ENCODE measurements around the gene DNASE2B. TPM values are rescaled to one million over a fixed set of nuclear protein-coding genes. Genes with fewer than 3 reads are reported as not detected.

Gene DNASE2B, protein sequence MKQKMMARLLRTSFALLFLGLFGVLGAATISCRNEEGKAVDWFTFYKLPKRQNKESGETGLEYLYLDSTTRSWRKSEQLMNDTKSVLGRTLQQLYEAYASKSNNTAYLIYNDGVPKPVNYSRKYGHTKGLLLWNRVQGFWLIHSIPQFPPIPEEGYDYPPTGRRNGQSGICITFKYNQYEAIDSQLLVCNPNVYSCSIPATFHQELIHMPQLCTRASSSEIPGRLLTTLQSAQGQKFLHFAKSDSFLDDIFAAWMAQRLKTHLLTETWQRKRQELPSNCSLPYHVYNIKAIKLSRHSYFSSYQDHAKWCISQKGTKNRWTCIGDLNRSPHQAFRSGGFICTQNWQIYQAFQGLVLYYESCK
- total RNA-seq (2014; rRNA removed; shearing (Covaris generic)): not detected in 2 replicates

DNA sequence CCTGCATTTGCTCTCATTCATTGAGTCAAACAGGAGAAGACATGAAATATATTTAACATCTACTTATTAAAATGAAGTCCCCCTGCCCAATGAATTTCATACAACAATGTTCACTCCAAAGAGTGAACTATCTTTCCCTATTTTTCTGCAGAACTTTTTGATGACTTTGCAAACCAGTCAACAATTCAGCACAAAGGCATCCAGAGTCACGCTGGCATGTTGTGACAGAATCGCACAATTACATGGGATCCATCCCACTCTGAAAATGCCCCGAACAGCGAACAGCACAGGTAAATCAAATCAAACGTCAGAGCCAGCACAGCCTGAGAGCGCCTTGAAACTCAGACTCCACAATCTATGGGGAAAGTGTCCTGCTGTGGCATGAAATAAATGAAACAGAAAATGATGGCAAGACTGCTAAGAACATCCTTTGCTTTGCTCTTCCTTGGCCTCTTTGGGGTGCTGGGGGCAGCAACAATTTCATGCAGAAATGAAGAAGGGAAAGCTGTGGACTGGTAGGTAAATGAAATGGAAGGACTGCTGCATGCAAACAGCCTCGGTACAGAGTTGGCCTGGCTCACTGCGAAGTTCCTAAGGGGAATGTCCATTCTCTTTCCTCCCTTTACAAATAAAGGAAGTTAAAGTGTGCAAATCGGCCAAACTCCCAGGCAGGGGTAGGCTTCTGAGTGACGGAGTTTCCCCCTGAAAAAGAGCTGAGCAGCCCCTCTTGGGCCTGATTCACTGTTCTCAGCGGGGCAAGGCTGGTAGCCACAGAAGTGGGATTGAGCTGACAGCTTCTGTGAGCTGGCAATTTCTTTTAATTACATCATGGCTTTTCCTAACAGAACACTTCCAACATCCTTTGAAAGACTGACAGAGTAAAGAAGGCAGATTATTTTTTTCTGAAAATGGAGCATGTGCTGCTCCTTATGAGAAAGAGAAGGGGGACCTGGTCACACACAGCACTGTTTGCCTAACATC, at the start of gene DNASE2B:
DNASE2B (plus strand) TSS at position 310 of the 981 bp plus-strand sequence; CDS start at position 391, 81 bp downstream.
- DNase-seq (ENCODE audit: low spot score): no peak

DNA sequence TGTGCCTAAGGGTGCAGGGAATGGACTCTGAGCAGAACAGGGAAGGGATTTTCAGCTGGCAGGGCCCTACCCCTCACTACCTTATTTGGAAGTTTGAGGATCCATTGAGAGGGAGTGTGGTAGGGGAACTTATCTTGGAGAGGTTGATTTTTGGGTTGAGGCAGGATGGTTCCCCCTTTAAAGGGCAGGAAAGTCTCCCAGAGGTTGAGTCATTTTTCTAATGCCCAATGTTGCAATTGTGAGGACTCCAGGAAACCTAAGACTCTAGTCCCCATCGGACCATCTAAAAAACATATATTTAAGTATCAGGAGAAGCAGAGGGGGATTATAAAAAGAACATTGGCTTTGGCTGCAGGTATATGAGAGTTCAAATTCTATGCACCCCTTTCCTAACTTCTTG, 49.5 kb upstream of the DNASE2B start:
- no peak for DNase-seq (ENCODE audit: low spot score)

DNA sequence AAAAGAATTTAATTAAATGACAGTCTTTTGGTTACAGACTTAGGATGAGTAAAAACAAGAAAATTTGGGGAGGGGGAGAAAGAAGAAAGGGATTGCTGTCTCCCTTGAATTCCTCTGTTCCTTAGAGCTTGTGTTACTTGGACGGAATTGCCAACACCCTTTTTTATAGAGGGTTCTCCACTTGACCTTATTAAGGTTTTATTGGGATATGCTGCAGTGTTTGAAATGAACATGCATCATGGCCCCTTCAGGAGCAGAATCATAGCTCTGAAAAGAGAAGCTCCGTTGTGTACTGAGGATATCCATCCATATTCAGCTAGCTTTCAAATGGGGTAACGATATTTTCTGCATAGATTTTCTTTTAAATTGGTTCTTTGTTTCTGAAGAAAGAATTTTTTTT, 48.2 kb upstream of the DNASE2B start:
- DNase-seq (ENCODE audit: low spot score): no peak

DNA sequence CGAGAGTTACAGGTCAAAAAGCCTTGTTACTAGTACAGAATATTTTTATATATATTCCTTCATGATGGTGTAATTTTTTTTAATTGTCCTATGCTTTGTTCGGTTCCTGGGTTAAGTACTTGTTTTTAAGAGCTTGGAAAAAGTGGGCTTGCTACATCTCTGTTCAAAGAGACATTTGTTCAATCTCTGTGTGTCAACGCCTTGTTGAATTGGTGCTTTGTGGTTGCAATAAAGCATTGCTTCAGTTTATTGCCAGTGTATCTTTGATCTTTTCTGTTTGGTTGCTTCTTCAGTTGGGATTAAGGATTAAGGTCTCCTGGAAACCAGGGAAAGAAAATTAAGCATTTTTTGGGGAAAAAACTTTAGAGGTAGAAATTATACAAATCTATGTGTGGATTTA, 47.7 kb upstream of the DNASE2B start:
- no peak for DNase-seq (ENCODE audit: low spot score)

DNA sequence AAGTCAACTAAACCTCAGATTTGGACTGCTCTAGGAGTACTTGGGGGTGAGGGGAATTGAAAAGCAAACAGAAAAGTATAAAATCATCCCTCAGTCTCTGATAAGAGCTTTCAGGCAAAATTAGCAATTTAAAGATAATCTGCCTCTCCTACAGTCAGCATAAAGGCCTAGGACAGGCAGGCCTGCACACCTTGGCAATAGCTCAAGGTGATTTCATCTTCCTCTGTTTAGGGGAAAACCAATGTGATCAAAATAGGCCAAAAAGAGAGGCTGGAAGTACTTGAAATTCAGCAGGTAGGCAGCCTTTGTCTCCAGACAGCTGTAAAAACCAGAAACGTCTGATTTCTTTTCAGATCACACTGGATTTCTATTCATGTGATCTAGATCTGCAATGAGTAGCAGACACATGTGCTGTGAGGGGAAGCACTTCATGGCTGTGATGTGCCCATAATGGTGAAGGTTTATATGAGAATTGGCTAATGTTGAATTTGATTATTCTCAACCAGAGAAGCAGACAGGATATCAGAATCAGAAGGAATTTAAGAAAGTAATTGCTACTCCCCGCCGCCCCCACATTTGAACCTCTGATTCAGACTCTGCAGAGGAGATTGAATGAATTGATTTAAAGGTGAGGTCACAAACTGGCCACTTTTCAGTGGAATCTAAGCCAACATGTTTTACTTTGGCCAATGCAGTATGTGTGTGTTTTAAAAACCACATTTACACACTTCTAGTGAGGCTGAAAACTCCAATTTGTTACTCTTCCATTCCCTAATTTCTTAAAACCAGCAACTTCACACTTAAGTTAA, 45.8 kb upstream of the DNASE2B start:
- no peak for DNase-seq (ENCODE audit: low spot score)

DNA sequence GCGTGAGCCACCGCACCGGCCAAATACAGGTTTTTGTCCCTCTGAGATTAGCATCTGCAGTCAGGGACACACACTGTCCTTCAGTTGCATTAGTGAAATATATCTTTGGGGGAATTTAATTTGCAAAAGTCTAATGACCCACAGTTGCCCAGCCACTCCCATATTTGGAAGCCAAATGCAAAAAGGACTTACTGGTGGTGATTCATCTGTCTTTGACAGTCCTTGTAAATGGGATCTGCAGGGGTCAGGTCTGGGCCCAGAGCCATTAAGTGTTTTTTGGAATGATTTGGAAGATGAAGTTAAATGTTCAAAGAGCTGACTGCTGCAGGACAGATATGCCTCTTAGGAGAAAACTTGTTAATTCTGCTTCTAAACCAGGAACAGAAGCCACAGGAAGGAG, 44.6 kb upstream of the DNASE2B start:
- DNase-seq (ENCODE audit: low spot score): no peak

DNA sequence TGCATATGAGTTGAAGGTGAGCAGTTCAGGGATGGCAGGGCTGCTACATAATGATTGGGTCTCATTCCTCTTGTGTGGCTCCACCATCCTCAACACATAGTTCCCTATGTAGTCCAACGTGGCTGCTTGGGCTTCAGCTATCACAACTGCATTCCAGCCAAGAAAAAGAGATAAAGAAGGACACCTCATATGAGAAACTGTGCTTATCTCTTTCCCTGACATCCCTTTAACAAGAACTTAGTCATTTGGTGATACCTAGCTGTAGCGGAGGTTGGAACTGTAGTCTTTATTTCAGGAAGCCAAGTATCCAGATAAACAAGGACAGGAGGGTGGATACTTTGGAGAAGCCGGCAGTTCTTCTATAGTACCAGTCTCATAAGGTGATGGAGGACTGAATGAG, 42.7 kb upstream of the DNASE2B start:
- DNase-seq (ENCODE audit: low spot score): no peak

DNA sequence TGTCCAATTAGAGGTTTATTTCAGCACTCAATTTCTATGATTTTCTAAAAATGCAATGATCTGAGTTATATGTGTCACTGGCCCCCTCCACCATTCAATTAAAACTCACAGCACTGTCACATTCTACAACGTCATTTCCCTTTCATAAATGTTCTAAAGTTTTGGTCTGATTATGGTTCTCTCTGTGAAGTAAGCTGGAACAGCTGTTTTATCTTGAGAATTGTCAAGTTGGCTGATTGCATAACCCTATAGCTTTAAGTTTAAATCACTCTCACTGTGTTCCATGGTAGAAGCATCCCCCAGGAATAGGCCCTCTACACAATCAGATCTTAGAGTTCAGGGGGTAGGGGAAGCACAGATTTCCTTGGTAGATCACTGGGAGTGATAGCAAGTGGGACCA, 41.4 kb upstream of the DNASE2B start:
- DNase-seq (ENCODE audit: low spot score): no peak

DNA sequence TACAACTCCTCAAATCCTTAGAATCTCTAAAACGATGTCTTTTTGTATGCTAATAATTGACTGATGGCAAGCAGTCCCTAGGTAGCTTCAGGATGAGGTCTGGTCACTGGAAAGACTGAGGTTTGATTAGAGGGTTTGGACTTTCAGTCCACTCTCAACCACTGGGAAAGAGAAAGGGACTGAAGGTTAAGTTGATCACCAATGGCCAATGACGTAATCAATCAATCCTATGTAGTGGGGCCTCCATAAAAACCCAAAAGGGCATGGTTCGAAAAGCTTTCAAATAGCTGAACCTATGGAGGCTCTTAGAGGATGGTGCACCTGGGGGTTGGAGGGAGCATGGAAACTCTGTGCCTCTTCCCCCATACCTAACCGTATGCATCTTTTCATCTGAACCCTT, 39.6 kb upstream of the DNASE2B start:
- no peak for DNase-seq (ENCODE audit: low spot score)

DNA sequence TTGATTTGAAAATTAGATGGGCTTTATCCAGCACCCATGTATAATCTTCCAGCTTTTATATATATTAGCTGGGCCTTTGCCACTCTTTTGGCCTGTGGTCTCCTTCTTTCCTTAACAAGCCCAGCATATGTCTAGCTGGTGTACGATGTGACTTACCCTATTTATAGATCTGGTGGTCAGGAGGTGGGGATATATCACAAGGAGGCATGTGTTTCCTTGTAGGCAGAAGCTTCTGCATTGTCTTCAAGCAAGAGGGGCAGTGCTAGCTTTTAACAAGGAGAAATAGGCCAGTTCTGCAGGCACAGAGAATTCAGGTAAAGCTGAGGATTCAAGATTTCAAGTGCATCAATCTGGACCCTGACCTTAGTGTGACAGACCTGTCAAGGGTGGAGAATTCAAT, 38.0 kb upstream of the DNASE2B start:
- no peak for DNase-seq (ENCODE audit: low spot score)

DNA sequence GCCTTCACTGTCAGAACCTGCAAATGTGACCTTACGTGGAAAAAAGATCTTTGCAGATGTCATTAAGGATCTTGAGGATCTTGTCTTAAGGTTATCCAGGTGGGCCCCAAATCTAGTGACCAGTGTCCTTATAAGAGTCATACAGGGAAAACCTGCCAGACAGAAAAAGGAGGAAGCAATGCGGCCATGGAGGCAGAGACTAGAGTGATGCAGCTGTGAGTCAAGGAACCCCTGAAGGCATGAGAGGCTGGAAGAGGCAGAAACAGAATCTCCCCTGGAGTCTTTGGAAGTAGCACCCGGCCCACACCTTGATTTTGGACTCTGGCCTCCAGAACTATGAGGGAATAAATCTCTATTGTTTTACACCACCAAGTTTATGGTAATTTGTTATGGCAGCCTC, 36.5 kb upstream of the DNASE2B start:
- no peak for DNase-seq (ENCODE audit: low spot score)

DNA sequence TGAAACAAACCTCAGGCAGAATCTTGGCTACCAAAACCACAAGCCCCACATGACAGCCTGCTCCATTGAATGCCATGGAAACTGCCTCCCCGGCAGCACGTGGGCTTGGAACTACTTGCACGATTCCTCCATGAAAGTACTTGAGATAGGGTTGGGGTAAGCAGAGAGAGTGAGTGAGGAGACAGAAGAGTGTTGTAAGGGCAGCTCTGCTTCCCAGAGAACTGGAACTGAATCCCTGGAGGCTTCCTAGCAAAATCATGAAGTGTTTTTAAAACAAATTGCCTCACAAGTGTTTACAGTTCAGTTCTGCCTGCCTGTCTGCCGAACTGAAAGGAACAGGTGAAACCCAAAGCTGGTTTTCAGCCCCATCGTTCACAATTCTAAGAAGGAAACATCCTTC, 35.3 kb upstream of the DNASE2B start:
- no peak for DNase-seq (ENCODE audit: low spot score)

DNA sequence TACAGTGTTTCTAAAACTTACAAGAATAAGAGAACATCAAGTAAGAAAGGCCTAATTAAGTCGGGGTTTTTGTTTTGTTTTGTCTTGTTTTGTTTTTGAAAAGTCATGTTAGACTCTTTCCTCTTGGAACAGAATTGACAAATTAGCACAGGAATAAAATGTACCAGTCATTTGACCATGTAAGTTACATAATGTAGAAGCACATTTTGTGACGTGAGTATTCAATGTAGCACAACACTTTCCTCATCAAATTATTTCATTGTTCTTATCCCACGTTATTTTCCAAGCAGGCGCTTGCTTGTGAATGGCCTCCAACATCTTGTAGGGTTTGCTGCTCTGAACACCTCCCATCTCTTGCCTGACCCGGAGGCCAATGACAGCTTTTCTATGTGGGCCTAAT, 34.7 kb upstream of the DNASE2B start:
- no peak for DNase-seq (ENCODE audit: low spot score)

DNA sequence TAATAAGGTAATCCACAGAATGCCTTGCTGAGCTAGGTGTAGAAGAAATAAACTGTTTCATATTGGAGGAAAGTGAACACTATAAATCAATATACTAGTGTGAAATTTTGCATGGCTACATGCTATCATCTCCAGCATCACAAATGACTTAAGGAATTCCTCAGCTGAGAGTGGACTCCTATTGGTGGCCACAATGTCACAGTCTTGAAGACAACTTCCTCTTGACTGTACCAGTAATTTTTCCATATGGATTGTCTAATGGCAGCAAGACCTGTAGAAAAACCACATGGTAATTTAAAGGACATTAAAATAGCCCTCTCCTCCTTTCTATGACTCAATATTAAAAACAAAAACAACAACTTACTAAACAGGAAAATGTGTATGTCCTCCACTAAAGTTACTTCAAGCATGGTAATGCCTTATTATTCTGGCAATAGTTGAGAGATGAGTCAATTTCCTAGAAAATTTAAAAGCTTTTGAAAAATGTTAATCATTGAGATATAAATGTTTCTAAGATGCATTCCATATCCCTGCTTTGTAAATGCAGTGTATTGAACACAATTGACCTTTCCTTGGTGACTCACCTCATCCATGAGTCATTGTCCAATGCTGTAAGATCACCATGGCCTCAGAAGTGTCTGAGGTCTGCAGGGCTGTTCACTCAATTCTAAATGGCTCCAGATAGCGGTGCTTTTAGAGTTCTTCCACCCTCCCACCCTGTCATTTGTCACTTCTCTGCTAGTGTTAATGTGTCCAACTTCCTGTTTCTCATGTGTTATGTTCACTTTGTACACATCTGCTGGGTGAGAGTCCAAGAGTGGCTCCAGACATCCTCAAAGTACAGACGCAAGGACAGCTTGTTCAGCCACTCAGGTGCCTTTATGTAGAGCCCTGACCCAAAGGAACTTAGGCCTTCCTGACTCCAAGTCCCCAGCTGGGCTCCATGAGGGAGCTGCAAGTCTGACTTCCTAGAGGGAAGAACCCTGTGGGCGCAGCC, 32.8 kb upstream of the DNASE2B start:
- peak; percentile 34 for DNase-seq (ENCODE audit: low spot score)

DNA sequence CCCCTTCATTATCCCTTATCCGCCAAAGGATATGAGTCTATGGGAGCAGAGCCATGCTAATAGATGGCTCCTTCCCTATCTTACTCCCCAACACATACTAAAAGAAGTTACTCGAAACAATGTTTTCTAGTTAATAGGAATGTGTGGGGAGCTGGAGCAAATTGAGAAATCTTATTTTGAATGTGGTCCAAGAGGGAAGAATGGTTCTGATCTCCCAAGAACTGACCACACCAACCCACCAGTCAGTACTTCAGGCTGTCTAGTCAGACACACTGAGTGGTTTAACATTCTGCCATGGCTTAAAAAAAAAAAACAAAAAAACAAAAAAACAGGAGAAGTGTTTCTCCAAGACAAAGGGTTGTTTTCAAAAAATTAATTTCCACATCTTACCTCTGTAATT, 31.5 kb upstream of the DNASE2B start:
- DNase-seq (ENCODE audit: low spot score): no peak

DNA sequence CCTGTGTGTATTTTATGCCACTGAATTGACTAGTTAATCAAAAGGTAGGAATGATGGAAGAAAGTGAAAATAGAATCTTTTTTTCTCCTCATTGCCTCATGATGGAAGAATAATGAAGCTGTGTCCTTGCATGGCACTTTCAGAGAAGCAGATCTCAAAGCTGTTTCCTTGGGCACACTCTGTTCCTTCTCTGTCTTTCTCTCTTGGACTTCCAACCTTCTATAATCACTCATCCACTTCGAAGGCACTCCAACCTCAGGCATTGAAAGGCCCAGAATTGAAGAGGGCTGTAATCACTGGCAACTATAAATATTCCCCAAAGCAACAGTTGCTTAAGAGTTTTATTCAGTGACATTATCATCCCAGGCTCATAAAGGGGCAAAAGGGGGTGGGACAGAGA, 31.1 kb upstream of the DNASE2B start:
- no peak for DNase-seq (ENCODE audit: low spot score)

DNA sequence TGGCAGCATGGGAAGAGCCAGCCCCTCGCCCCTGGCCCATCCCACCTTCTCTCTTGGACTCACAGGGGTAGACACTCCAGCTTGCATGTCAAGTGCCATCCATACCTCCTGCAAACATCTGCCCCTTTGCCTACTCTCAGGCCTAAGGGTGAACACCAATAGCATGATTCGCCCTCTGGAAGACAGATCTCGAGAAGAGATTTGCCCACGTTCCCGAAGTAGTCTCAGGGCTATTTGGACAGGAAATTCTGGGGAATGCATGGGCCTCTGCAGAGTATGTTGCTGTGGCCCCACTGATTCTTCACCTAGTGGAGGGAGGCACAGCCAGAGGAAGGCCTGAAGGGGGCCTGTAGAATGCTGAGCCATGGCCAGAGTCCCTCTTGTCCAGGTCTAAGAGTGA, 29.8 kb upstream of the DNASE2B start:
- DNase-seq (ENCODE audit: low spot score): no peak

DNA sequence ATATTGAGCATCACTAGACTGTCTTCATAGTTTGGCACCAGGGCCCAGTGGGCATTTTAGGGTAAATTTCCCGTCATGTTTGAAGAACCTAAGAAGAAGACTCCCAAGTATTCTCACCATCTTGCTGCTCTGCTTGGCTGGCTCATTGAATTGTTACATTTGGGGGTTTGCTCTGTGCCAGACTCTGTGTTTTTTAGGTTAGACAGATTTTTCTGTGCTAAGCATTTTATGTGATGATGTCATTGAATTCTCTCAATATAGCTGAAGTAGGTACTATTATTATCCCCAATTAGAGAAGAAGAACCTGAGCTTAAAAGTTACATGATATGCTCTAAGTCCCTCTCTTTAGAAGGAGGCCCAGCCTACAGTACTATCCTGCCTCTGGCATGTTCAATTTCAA, 28.0 kb upstream of the DNASE2B start:
- DNase-seq (ENCODE audit: low spot score): no peak

DNA sequence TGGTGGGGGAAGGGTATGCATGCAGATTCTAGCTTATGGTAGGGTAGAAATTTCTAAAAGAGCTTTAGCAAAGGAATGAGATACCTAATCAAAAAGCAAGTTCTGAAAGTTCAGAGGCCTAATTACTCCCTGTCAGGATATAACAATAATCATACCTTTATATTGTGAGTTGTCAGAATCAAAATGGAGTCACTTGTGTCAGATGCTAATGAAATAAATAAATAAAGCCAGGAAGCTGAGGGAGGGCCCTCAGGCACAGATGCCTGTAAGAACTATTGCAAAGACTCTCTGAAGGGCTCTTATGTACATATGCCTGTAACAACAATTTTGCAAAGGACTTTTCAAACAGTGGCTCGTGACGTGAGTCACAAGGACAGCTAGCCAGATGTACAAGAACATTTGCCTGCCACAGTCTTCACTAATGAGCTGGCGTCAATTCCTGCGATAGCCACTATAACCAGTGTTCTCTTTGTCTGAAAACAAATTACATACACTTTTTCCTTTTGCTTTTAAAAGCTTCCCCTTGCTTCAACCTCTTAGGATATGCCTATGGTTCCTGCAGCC, 27.4 kb upstream of the DNASE2B start:
- no peak for DNase-seq (ENCODE audit: low spot score)

DNA sequence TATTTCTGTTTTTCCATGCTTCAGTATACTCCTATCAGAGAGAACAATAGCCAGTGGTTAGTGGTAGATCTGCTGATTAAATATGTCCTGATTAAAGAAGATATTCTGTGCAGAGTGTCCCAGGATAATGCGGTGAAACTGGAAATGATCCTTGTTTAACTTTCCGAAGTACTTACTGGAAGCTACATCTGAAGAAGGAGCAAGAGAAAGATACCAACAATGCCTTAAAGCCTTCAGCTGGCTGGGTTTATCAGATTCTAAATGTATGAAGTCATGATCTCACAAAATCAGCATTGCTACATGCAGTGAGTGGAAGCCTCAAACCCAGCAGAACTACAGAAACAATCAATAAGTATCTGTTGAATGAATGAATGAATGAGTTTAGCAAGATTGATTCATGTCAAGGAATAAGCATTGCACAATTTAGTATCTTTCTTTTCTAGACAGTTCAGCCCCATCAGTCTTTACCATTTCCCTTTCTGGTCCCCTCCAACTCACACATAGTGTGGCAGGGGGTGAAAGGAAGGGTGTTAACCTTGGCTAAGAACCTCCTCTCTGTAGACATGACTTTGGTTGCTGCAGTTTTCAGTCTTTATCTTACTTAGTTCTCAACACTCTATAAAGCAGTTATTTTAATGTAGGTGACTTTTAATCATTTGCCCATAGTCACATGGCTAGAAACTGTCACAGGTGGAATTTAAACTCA, 24.7 kb upstream of the DNASE2B start:
- DNase-seq (ENCODE audit: low spot score): no peak
